GM18499 (cell line): Measurements from ENCODE around the gene FKBP3.
"Not testable (repeated sequence)": the region's sequence is repeated elsewhere in the genome, so short reads cannot be mapped to it uniquely, and the experiment has no call there.

Experiments
- ATAC-seq: cut with Tn5 transposase; IDR thresholded peaks from one replicate; pipeline ENCODE4 v1.9.1; 2021; ENCODE audit warnings: moderate number of reproducible peaks; ENCODE audit not compliant: insufficient read depth, unreplicated experiment

Gene FKBP3

DNA sequence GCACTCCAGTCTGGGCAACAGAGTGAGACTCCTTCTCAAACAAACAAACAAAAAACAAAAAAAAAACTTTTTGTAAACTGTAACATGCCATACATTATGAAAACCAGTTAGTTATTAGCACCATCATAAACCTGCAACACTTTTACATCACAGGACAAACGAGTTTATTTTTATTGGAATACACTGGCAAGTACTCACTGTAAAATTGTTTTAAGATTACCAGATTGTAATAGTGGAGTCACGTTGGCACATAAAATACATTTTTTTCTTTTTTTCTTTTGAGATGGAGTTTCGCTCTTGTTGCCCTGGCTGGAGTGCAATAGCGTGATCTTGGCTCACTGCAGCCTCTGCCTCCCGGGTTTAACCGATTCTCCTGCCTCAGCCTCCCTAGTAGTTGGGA, 15.7 kb downstream of the FKBP3 start:
- no peak for ATAC-seq

GRCh38 chr14:45114327-45114726, 20.0 kb downstream of the FKBP3 start:
- ATAC-seq, result no peak

DNA sequence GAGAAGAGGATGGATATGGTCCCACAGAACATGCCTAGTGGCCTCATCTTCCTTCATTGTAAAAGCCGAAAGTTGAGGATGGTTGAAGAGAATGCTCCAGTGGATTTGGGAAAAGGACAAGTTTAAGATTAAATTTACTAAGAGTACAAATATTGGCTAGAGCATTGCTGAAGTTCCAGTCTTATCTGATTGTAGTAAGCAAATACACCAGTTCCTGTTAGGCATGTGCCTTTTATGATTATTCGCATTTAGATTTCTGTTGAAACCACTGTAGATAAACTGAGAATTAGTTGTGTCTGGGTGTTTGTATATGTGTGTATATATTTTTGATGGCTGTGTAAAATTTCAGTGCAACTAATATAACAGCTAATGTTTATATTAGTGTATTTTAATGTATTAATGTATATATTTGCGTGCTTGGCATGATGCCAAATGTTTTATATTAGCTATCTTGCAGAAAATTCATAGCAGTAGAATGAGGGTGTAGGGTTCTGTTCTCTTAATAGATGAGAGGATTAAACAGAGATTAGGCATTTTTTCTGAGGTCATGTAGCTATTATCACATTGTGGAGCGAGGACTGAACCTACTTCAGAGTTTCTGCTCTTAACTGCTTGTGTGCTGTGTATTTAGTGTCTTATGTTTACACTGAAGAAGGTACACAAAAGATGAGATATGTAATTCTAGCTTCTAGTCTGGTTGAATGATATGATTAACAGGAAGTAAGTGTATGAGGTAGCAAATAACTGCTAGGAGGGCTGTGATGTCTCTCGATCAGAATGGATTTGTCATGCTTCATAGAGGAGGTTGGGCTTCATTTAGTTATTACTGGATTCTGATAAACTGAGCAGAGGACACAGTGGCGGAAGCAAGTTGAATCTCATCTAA, 21.1 kb downstream of the FKBP3 start:
- no peak for ATAC-seq

DNA sequence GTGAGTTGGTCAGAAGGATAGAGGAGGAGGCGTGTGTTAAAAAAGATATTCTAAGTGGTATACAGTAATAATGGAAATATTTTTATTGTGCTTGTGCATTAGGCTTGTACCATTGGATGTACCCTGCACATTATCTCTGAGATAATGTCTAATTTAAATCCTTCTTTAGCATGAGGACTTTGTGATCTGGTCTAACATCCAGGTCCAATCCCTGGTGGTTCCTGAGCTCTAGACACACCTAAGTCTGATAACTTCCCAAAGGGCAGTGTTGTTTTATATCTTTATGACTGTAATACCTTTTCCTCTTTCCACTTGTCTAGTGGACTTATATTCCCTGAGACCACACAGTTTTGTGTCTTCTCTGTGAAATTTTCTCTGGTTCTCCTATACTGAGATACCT, 29.7 kb downstream of the FKBP3 start:
- no peak for ATAC-seq

DNA sequence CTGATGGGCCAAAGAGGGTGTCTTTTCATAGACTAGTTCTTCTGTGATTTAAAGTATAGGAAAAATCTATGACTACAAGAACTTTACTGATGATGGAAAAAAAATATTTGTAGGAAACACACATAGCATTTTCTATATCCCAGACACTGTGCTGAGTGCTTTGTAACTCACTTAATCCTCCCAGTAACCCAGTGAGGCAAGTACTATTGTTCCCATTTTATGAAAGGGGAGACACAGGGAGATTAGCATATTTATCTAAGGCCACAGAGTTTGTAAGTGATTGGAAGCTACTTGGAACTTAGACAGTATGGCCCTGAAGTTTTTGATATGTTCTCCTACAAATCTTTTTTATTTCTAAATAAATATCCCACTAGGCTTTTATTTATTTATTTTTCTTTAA, 30.5 kb downstream of the FKBP3 start:
- no peak for ATAC-seq

- ATAC-seq, result no peak
Measured at GRCh38 chr14:45096218-45096617, 38.1 kb downstream of the FKBP3 start.

GRCh38 chr14:45095143-45095542, 39.1 kb downstream of the FKBP3 start:
- ATAC-seq, result no peak

DNA sequence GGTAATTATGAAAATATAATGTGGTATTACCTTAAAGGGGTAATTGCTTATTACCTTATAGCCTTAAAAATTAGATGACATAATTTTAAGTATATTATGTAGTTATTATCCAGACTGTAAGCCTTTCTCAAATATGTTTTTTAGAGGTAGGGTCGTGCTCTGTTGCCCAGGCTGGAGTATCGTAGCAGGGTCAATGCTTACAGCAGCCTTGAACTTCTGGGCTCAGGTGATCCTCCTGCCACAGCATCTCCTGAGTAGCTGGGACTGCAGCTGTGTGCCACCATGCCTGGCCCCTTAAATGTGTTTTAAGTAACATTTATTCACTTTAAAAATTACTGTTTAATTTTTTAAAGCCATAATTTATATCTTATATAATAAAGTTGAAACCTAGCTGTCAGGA, 40.0 kb downstream of the FKBP3 start:
- ATAC-seq, result no peak

- ATAC-seq, result no peak
Measured at GRCh38 chr14:45091710-45092109, 42.6 kb downstream of the FKBP3 start.

GRCh38 chr14:45089813-45090212, 44.5 kb downstream of the FKBP3 start:
- ATAC-seq, result peak; percentile 82

DNA sequence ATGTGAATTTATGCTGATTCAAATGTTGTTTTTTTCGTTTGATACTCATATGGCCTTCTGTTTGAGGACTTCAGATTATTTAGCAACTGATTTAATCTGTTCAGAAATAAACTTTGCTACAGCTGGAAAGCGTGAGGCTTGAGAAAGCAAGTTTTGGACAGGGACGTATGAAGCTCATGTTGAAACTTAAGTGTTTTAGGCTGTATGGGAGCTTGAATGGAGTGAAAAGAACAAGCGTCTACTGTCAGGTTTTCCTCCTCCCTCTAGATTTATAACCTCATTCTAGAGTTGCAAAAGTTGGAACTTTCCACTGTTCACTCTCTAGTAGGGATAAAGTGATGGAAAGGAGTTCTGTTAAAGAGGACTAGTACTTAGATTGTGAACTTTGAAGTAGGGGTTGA, 49.3 kb downstream of the FKBP3 start:
- no peak for ATAC-seq

- ATAC-seq, result peak; percentile 84
Measured at GRCh38 chr14:45083976-45084722, 50.1 kb downstream of the FKBP3 start, which contains the start of gene PRPF39. TSS of gene PRPF39 (plus strand) at chr14:45084116. CDS start at chr14:45095240, 11,124 bp downstream.

- ATAC-seq, result no peak
Measured at GRCh38 chr14:45083617-45083975, 50.7 kb downstream of the FKBP3 start.

DNA sequence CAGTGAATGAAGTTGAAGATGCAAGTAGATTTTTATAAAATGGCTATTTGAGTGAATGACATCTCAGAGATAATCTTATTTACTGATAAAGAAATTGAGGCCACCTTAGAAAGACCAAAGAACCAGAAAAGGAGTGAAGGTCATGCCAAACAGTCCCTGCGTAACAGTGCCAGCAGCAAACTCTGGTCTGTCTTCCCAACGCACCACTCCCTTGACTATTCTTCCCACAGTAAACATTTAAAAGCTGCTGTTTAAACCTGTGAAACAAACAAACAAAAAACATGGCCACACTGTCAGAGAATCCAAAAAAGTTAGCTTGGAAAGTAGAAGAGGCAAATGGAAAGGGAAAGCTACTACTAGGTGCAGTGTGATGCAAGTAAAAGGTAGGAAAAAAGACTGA, 51.9 kb downstream of the FKBP3 start:
- no peak for ATAC-seq

DNA sequence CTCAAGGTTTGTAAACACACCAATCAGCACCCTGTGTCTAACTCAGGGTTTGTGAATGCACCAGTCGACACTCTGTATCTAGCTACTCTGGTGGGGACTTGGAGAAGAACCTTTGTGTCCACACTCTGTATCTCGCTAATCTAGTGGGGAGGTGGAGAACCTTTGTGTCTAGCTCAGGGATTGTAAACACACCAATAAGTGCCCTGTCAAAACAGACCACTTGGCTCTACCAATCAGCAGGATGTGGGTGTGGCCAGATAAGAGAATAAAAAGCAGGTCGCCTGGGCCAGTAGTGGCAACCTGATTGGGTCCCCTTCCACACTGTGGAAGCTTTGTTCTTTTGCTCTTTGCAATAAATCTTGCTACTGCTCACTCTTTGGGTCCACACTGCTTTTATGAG, 53.2 kb downstream of the FKBP3 start:
- not testable (repeated sequence) for ATAC-seq

GRCh38 chr14:45080416-45080968, 53.8 kb downstream of the FKBP3 start:
- ATAC-seq, result not testable (repeated sequence)

DNA sequence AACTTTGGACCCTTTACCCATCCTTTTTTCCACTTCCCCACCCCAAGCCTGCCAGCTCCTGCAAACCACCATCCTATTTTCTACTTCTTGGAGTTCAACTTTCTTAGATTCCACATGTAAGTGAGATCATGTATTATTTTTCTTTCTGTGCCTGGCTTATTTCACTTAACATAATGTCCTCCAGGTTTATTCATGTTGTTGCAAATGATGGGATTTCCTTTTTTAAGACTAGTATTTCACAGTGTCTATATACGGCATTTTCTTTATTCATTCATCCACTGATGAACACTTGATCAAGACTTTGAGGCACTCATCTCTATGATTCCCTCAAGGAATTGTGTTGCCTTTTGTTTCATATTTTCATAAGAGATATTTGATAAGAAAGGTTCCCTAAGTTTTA, 56.0 kb downstream of the FKBP3 start:
- ATAC-seq, result no peak

DNA sequence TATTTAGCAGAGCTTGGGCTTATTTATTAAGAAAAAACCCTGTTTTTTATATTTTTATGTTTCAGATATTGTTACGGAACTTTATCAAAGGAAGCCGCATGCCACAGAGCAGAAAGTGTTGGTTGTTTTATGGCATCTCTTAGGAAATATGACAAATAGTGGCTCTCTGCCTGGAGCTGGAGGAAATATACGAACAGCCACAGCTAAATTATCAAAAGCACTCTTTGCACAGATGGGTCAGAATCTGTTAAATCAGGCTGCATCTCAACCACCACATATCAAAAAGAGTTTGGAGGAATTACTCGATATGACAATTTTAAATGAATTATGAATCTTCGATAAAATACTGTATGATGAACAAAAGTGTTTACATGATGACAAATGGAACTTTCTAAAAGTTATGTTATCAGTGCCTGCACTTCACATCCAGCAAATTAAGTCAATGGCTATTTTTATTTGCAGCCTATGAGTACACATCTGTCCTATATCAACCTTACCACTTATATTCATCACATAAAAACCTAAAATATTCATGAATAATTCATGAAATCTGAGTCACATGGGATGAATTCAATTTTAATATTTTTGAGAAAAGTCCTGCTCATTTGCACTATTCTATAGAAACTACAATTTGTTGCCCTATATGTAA, 60.9 kb downstream of the FKBP3 start:
- ATAC-seq, result no peak

- ATAC-seq, result no peak
Measured at GRCh38 chr14:45072126-45072525, 62.2 kb downstream of the FKBP3 start.

DNA sequence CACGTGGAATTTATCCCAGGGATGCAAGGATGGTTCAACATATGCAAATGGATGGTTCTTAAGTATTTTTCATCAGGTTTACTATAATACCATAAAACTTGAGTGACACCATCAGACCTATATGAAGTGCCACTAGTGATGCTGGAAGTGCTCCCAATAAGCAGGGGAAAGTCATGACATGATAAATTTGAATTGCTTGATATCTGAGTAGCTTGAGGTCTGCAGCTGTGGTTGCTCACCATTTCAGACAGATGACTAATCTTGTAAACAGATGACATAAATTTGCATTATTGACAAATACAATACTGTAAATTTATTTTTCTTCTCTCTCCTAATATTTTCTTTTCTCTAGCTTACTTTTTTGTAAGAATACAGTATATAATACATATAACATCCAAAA, 64.1 kb downstream of the FKBP3 start:
- ATAC-seq, result no peak

DNA sequence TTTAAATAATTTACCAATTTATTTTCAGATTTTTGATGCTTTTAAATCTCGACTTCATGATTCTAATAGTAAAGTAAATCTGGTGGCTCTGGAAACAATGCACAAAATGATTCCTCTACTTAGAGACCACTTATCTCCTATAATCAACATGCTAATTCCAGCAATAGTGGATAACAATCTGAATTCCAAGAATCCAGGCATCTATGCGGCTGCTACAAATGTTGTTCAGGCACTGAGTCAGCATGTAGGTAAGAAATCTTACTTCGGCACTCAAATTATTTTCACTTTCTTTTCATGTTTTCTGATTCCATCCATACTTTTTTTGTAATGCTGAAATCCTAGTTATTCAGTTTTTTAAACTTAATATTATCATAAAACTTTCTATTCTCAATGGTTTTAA, 65.9 kb downstream of the FKBP3 start:
- no peak for ATAC-seq
